IgD-negative memory B cell (primary cell): ENCODE results near the gene MIGA1. TPM values are rescaled to one million over a fixed set of nuclear protein-coding genes. Genes with fewer than 3 reads are reported as not detected.
"Not testable (repeated sequence)": the region's sequence is repeated elsewhere in the genome, so short reads cannot be mapped to it uniquely, and the experiment has no call there.

ENCODE experiments used
- H3K27ac Mint-ChIP-seq, 3 donors: one replicate each; pipeline ENCODE4 v1.8.0; 2020 to 2022; ENCODE audit warnings: mild to moderate bottlenecking in 3 of 3, mixed read lengths in 3 of 3, moderate library complexity in 1 of 3
- H3K27me3 Mint-ChIP-seq: one replicate; pipeline ENCODE4 v1.8.0; 2021; ENCODE audit warnings: mixed read lengths
- H3K36me3 Mint-ChIP-seq: one replicate; pipeline ENCODE4 v1.8.0; 2020; ENCODE audit warnings: mild to moderate bottlenecking, mixed read lengths
- H3K4me1 Mint-ChIP-seq, 3 donors: one replicate each; pipeline ENCODE4 v1.8.0; 2020 to 2022; ENCODE audit warnings: mixed read lengths in 3 of 3, mild to moderate bottlenecking in 1 of 3
- H3K4me3 Mint-ChIP-seq, 4 donors: one replicate each; pipeline ENCODE4 v1.8.0; 2020 to 2022; ENCODE audit warnings: mild to moderate bottlenecking in 4 of 4, mixed read lengths in 4 of 4, moderate library complexity in 3 of 4
- H3K9me3 Mint-ChIP-seq, 3 donors: one replicate each; pipeline ENCODE4 v1.8.0; 2020 to 2021; ENCODE audit warnings: mixed read lengths in 3 of 3, mild to moderate bottlenecking in 1 of 3
- polyA plus RNA-seq: library from polyadenylated mRNA; unstranded; fragments of 300-500 nt; fragmentation: Illumina TruSeq; gene quantifications from one replicate; pipeline ENCODE4 v1.2.3, GENCODE V29; 2021

MIGA1 gene
- polyA plus RNA-seq = 9.1 TPM

- Mint-ChIP-seq H3K4me1 (peaks cover 23 to 28% (median 28%) of the 10 kb centered on the region in 3 donors), H3K4me3 (peak within 1 kb of the TSS; percentile 93 to 98 (median 96)), H3K9me3 (no peaks in the 10 kb centered on the region), H3K27me3 (no peaks in the 10 kb centered on the region), H3K36me3 (peaks cover 2% of the 10 kb centered on the region), H3K27ac (peak within 1 kb of the TSS; percentile 64 to 98 (median 89))
Measured at GRCh38 chr1:77779529-77780281, at the start of gene MIGA1. TSS of gene MIGA1 (plus strand) at chr1:77779649. CDS start at chr1:77783253, 3,604 bp downstream.

- Mint-ChIP-seq H3K36me3 (peaks cover 3% of the 10 kb centered on the region), H3K27ac (no peak overlapping the region), H3K9me3 (no peaks in the 10 kb centered on the region), H3K4me1 (no peaks in the 10 kb centered on the region), H3K4me3 (peak overlapping the region in 1 of 4 donors; percentile 7), H3K27me3 (no peaks in the 10 kb centered on the region)
Measured at GRCh38 chr1:77732090-77732489, 47.4 kb upstream of the MIGA1 start.

GRCh38 chr1:77739235-77739634 is 40.2 kb upstream of the MIGA1 start:
- H3K4me3 Mint-ChIP-seq = no peak overlapping the region
- no peaks in the 10 kb centered on the region for H3K9me3 Mint-ChIP-seq
- no peaks in the 10 kb centered on the region for H3K27me3 Mint-ChIP-seq
- peaks cover 5% of the 10 kb centered on the region for H3K36me3 Mint-ChIP-seq
- H3K27ac Mint-ChIP-seq = peak overlapping the region in 1 of 3 donors; percentile 50
- peaks cover 0 to 3% (median 2%) of the 10 kb centered on the region in 3 donors for H3K4me1 Mint-ChIP-seq

- Mint-ChIP-seq H3K36me3 (peaks cover 7% of the 10 kb centered on the region), H3K27me3 (no peaks in the 10 kb centered on the region), H3K27ac (no peak overlapping the region), H3K9me3 (no peaks in the 10 kb centered on the region), H3K4me1 (peaks cover 5 to 14% (median 13%) of the 10 kb centered on the region in 3 donors), H3K4me3 (no peak overlapping the region)
Measured at GRCh38 chr1:77741316-77741715, 38.1 kb upstream of the MIGA1 start.

GRCh38 chr1:77742011-77742555 is 37.4 kb upstream of the MIGA1 start:
- Mint-ChIP-seq H3K9me3 (no peaks in the 10 kb centered on the region), H3K27me3 (no peaks in the 10 kb centered on the region), H3K4me1 (peaks cover 7 to 18% (median 13%) of the 10 kb centered on the region in 3 donors), H3K36me3 (peaks cover 7% of the 10 kb centered on the region), H3K27ac (no peak overlapping the region), H3K4me3 (no peak overlapping the region)

GRCh38 chr1:77744576-77744975 is 34.9 kb upstream of the MIGA1 start:
- Mint-ChIP-seq H3K27ac (no peak overlapping the region), H3K36me3 (peaks cover 2% of the 10 kb centered on the region), H3K9me3 (no peaks in the 10 kb centered on the region), H3K4me3 (no peak overlapping the region), H3K4me1 (peaks cover 8 to 31% (median 20%) of the 10 kb centered on the region in 3 donors), H3K27me3 (no peaks in the 10 kb centered on the region)

- not testable (repeated sequence) for H3K27me3 Mint-ChIP-seq, H3K9me3 Mint-ChIP-seq, H3K4me3 Mint-ChIP-seq, H3K36me3 Mint-ChIP-seq
- peaks cover 16 to 41% (median 30%) of the 10 kb centered on the region in 3 donors for H3K4me1 Mint-ChIP-seq
- peak overlapping the region in 1 of 3 donors; percentile 13 for H3K27ac Mint-ChIP-seq
Measured at GRCh38 chr1:77749489-77749888, 30.0 kb upstream of the MIGA1 start.

GRCh38 chr1:77756052-77756754 is 23.2 kb upstream of the MIGA1 start:
- peaks cover 2% of the 10 kb centered on the region for H3K36me3 Mint-ChIP-seq
- peak overlapping the region in 2 of 3 donors; percentile 5 to 28 for H3K27ac Mint-ChIP-seq
- peak overlapping the region in 2 of 4 donors; percentile 74 to 90 for H3K4me3 Mint-ChIP-seq
- peaks cover 29 to 39% (median 33%) of the 10 kb centered on the region in 3 donors for H3K4me1 Mint-ChIP-seq
- H3K27me3 Mint-ChIP-seq = no peaks in the 10 kb centered on the region
- H3K9me3 Mint-ChIP-seq = no peaks in the 10 kb centered on the region

GRCh38 chr1:77757066-77757584 is 22.3 kb upstream of the MIGA1 start:
- peak overlapping the region; percentile 47 to 84 (median 74) for H3K27ac Mint-ChIP-seq
- peaks cover 2% of the 10 kb centered on the region for H3K36me3 Mint-ChIP-seq
- H3K4me1 Mint-ChIP-seq = peaks cover 29 to 39% (median 33%) of the 10 kb centered on the region in 3 donors
- no peaks in the 10 kb centered on the region for H3K9me3 Mint-ChIP-seq
- no peaks in the 10 kb centered on the region for H3K27me3 Mint-ChIP-seq
- peak overlapping the region in 3 of 4 donors; percentile 61 to 98 (median 90) for H3K4me3 Mint-ChIP-seq

GRCh38 chr1:77757603-77758002 is 21.8 kb upstream of the MIGA1 start:
- no peaks in the 10 kb centered on the region for H3K27me3 Mint-ChIP-seq
- peaks cover 29 to 36% (median 33%) of the 10 kb centered on the region in 3 donors for H3K4me1 Mint-ChIP-seq
- H3K4me3 Mint-ChIP-seq = peak overlapping the region in 2 of 4 donors; percentile 90 to 98
- peaks cover 2% of the 10 kb centered on the region for H3K36me3 Mint-ChIP-seq
- H3K27ac Mint-ChIP-seq = peak overlapping the region; percentile 47 to 84 (median 61)
- H3K9me3 Mint-ChIP-seq = no peaks in the 10 kb centered on the region

GRCh38 chr1:77759071-77760028 is 20.1 kb upstream of the MIGA1 start, which contains the start of gene USP33:
TSS of gene USP33 (minus strand) at chr1:77759852. CDS start at chr1:77741697, 18,155 bp downstream.
- H3K36me3 Mint-ChIP-seq = peaks cover 2% of the 10 kb centered on the region
- no peaks in the 10 kb centered on the region for H3K27me3 Mint-ChIP-seq
- H3K27ac Mint-ChIP-seq = peak within 1 kb of the TSS; percentile 26 to 97 (median 94)
- peak within 1 kb of the TSS; percentile 91 to 98 (median 95) for H3K4me3 Mint-ChIP-seq
- H3K9me3 Mint-ChIP-seq = no peaks in the 10 kb centered on the region
- peaks cover 23 to 32% (median 27%) of the 10 kb centered on the region in 3 donors for H3K4me1 Mint-ChIP-seq

- H3K27ac Mint-ChIP-seq = peak overlapping the region in 1 of 3 donors; percentile 37
- H3K4me3 Mint-ChIP-seq = peak overlapping the region in 2 of 4 donors; percentile 44 to 53
- H3K36me3 Mint-ChIP-seq = no peaks in the 10 kb centered on the region
- H3K27me3 Mint-ChIP-seq = peaks cover 5% of the 10 kb centered on the region
- peaks cover 7 to 13% (median 10%) of the 10 kb centered on the region in 3 donors for H3K4me1 Mint-ChIP-seq
- no peaks in the 10 kb centered on the region for H3K9me3 Mint-ChIP-seq
Measured at GRCh38 chr1:77762072-77762476, 17.4 kb upstream of the MIGA1 start.

GRCh38 chr1:77768006-77768405 is 11.4 kb upstream of the MIGA1 start:
- no peaks in the 10 kb centered on the region for H3K36me3 Mint-ChIP-seq
- H3K9me3 Mint-ChIP-seq = no peaks in the 10 kb centered on the region
- peaks cover 5 to 16% (median 9%) of the 10 kb centered on the region in 3 donors for H3K4me1 Mint-ChIP-seq
- H3K4me3 Mint-ChIP-seq = no peak overlapping the region
- peaks cover 18% of the 10 kb centered on the region for H3K27me3 Mint-ChIP-seq
- H3K27ac Mint-ChIP-seq = no peak overlapping the region
